Testis (tissue), 3 donors: ENCODE measurements around the gene CFAP58. TPM values are rescaled to one million over a fixed set of nuclear protein-coding genes. Genes with fewer than 3 reads are reported as not detected.

ENCODE experiments used
- DNase-seq: peaks from one replicate; pipeline ENCODE4 v3.0.0-alpha.2; 2019
- H3K27ac ChIP-seq, 2 donors: fragments of 200-600 bp; sonication (generic); one replicate each; pipeline ENCODE4 v1.5.1; 2019
- H3K27me3 ChIP-seq: fragments of 200-600 bp; sonication (generic); one replicate; pipeline ENCODE4 v1.5.1; 2019
- H3K36me3 ChIP-seq: fragments of 200-600 bp; sonication (generic); one replicate; pipeline ENCODE4 v1.5.1; 2017; ENCODE audit warnings: low read depth; ENCODE audit errors: missing control alignments
- H3K4me1 ChIP-seq: fragments of 200-600 bp; sonication (generic); one replicate; pipeline ENCODE4 v1.5.1; 2019
- H3K4me3 ChIP-seq, 2 donors: fragments of 200-600 bp; sonication (generic); one replicate each; pipeline ENCODE4 v1.5.1; 2017 to 2019
- H3K9me3 ChIP-seq: fragments of 200-600 bp; sonication (generic); one replicate; pipeline ENCODE4 v1.5.1; 2017
- POLR2A ChIP-seq: fragments of 450-650 bp; IDR thresholded peaks from one replicate; pipeline ENCODE4 v1.6.1; 2017; ENCODE audit warnings: antibody characterized with exemption, mild to moderate bottlenecking, moderate library complexity
- WGBS, 2 donors: methylation state at CpG; one replicate each; pipeline ENCODE4 v1.1.5; 2018; 5-methylcytosine and 5-hydroxymethylcytosine counted together
- intact Hi-C: fragments of 100-400 bp; cut with DNase I; formaldehyde crosslinking; loops from one replicate; pipeline ENCODE4 v1.15.1; 2023; ENCODE audit warnings: low total_unique reads
- polyA plus RNA-seq: library from polyadenylated mRNA; stranded (reverse); fragments of 350-450 nt; fragmentation: Illumina TruSeq; extraction: RNeasy Lipid Tissue Mini Kit (QIAGEN cat#74804); gene quantifications from one replicate; pipeline ENCODE4 v1.2.3, GENCODE V29; 2014; ENCODE audit warnings: low read depth, low replicate concordance; ENCODE audit not compliant: insufficient read depth
- total RNA-seq, 2 donors: library from RNA; depleted of rRNA; stranded (reverse); fragments of >200 nt; gene quantifications; one replicate each; pipeline ENCODE4 v1.2.3, GENCODE V29; 2016
- TF ChIP-seq, protein P1 (sequence below), 3 experiments: fragments of 450-650 bp in 2 of 3; fragments of 200-600 bp in 1 of 3; sonication (generic) in 1 of 3; IDR thresholded peaks; one replicate each; pipeline ENCODE4 v1.5.1; 2016 to 2019; ENCODE audit warnings: antibody characterized with exemption in 3 of 3, mild to moderate bottlenecking in 2 of 3, moderate library complexity in 1 of 3

CFAP58 gene
- total and polyA plus RNA-seq, 3 donors from 2014 or later = 10.1 to 16.3 (median 14.6) TPM

DNA sequence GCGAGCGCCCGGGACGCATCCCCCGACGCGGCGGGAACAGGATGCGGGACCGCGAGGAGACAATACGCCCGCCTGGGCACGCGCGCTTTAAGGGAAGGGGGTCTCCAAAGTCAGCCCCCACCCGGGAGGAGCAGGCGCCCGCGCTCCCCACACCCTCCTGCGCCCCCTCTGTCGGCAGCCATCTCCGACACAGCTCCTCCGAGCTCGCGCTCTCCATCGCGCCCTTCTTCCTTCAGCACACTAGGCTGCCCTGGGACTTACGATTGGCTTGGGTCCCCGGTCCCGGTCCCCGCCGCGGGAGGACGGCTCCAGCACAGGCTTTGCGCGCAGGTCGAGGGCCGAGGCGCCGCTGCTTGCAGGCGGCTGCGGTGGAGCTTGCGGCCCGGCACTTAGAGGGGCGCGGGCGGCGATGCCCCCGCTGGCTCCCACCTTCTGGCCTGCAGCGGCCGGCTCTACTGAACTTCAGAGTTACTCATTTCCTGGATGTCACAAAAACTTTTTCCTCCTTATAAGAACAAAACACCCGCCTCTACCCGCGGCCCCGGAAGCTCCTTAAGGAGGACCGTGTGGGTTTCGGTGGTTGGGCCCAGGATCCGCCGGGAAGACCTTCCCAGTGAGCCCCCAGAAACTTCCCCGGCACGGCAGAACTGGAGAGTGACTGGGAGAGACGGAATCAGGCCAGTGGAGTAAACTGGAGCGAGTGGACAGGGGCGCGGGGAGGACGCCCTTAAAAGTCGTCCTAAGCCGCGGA, 15.5 kb upstream of the CFAP58 start, which contains the start of gene ITPRIP:
Gene ITPRIP, minus strand, starts transcription at position 481 of the 751 bp plus-strand sequence. CDS start 22,414 bp downstream, outside the sequence.
- no peak for TF ChIP-seq POLR2A
- TF ChIP-seq, protein P1, sequence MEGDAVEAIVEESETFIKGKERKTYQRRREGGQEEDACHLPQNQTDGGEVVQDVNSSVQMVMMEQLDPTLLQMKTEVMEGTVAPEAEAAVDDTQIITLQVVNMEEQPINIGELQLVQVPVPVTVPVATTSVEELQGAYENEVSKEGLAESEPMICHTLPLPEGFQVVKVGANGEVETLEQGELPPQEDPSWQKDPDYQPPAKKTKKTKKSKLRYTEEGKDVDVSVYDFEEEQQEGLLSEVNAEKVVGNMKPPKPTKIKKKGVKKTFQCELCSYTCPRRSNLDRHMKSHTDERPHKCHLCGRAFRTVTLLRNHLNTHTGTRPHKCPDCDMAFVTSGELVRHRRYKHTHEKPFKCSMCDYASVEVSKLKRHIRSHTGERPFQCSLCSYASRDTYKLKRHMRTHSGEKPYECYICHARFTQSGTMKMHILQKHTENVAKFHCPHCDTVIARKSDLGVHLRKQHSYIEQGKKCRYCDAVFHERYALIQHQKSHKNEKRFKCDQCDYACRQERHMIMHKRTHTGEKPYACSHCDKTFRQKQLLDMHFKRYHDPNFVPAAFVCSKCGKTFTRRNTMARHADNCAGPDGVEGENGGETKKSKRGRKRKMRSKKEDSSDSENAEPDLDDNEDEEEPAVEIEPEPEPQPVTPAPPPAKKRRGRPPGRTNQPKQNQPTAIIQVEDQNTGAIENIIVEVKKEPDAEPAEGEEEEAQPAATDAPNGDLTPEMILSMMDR (IDR thresholded peaks at IDR 0.05) = no peak
- WGBS, 2 donors = 0% methylated on average over 19 to 31 of the region's 70 CpGs
- DNase-seq = peak; percentile 85
- intact Hi-C loops = no loop called here
- no peaks in the 10 kb centered on the region for H3K36me3 ChIP-seq
- peak within 1 kb of the TSS; percentile 86 to 99 for H3K4me3 ChIP-seq
- H3K27ac ChIP-seq = peak within 1 kb of the TSS; percentile 92 to 97
- no peaks in the 10 kb centered on the region for H3K27me3 ChIP-seq
- no peaks in the 10 kb centered on the region for H3K9me3 ChIP-seq
- H3K4me1 ChIP-seq = peaks cover 37% of the 10 kb centered on the region

DNA sequence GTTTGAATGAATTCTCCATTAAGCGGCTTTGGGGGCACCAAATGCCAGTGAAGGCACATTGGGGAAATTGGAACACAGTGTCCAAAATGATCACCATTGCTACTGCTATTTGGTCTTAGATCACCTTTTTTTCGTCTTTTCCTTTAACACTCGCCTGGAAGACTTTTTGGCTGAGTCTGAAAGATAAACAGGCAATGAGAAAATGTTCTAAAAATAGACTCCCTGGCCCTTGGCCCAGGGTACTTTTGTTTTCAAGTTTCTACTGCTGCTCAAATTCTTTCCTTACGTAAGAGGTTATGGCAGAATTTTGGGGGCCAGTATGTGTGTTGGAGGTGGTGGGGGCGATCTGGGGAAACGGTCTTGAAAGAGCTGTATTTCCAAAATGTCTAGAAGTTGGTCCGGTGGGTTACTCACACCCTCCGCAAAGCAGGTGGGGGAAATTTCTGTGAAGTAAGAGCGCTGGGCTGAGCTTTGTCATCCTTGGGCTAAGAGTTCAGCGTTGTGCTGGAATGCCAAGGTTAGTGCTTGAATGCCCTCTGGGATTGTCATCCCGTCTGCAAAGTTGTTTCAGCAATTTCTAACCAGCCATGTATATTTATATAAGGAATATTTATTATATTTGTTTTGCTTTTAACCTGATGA, 14.0 kb upstream of the CFAP58 start:
- peak; percentile 84 for DNase-seq
- WGBS, 2 donors = 1% methylated on average over 11 of the region's 11 CpGs
- intact Hi-C loops = no loop called here
- peak overlapping the region; percentile 92 to 97 for H3K27ac ChIP-seq
- H3K9me3 ChIP-seq = no peaks in the 10 kb centered on the region
- peaks cover 33% of the 10 kb centered on the region for H3K4me1 ChIP-seq
- no peaks in the 10 kb centered on the region for H3K36me3 ChIP-seq
- H3K4me3 ChIP-seq = peak overlapping the region; percentile 86 to 99
- TF ChIP-seq, protein P1 (IDR thresholded peaks at IDR 0.05) = no peak
- no peak for TF ChIP-seq POLR2A
- H3K27me3 ChIP-seq = no peaks in the 10 kb centered on the region

GRCh38 chr10:104340111-104340526, 13.5 kb upstream of the CFAP58 start:
- Histone ChIP-seq H3K27ac (peak overlapping the region; percentile 92 to 97), H3K4me1 (peaks cover 33% of the 10 kb centered on the region), H3K9me3 (no peaks in the 10 kb centered on the region), H3K27me3 (no peaks in the 10 kb centered on the region), H3K36me3 (no peaks in the 10 kb centered on the region), H3K4me3 (no peak overlapping the region)
- DNase-seq = no peak
- intact Hi-C loops = no loop called here
- TF ChIP-seq POLR2A = no peak
- TF ChIP-seq, protein P1 (IDR thresholded peaks at IDR 0.05) = no peak
- 0 to 4% methylated on average over 4 of the region's 4 CpGs for WGBS, 2 donors

- H3K27me3 ChIP-seq = no peaks in the 10 kb centered on the region
- H3K4me3 ChIP-seq = no peak overlapping the region
- H3K36me3 ChIP-seq = no peaks in the 10 kb centered on the region
- 51 to 52% methylated on average over 4 of the region's 4 CpGs for WGBS, 2 donors
- DNase-seq = no peak
- TF ChIP-seq POLR2A = no peak
- TF ChIP-seq, protein P1 (IDR thresholded peaks at IDR 0.05) = no peak
- H3K27ac ChIP-seq = peak overlapping the region; percentile 92 to 97
- H3K9me3 ChIP-seq = no peaks in the 10 kb centered on the region
- intact Hi-C loops = no loop called here
- peaks cover 31% of the 10 kb centered on the region for H3K4me1 ChIP-seq
These were observed 13.0 kb upstream of the CFAP58 start for GRCh38 chr10:104340641-104341040.
